A549 (cell line): Measurements from ENCODE around the gene KCNA1. TPM values are rescaled to one million over a fixed set of nuclear protein-coding genes. Genes with fewer than 3 reads are reported as not detected.

Experiments
- ATAC-seq, 2 experiments: fragments of 200-7000 bp in 1 of 2; fragments of >200 bp in 1 of 2; cut with Nextera tagmentation in 1 of 2; cut with Tn5 transposase in 1 of 2; 3 replicates each; pipeline versions ENCODE4 v1.8.0 to v1.9.1; 2018 to 2020; ENCODE audit warnings: mild to moderate bottlenecking in 1 of 2, moderate library complexity in 1 of 2
- CTCF ChIA-PET: fragments of 300-600 bp; sonication (Branson Sonifier 250); formaldehyde crosslinking; extraction: SDS; loops from one replicate; lab custom pipeline; 2021; ENCODE audit warnings: antibody characterized with exemption, inconsistent platforms; lab: Yijun Ruan, JAX
- POLR2A ChIA-PET: fragments of 350-600 bp; formaldehyde crosslinking; extraction: SDS; loops from one replicate; lab custom pipeline; 2021; ENCODE audit warnings: antibody characterized with exemption, inconsistent platforms; lab: Yijun Ruan, JAX
- DNase-seq, 2 experiments: peaks; one replicate each; pipeline versions ENCODE4 v3.0.0 to v3.0.0-alpha.2; 2011 to 2016; ENCODE audit warnings: low read depth in 1 of 2, low spot score in 1 of 2
- FAIRE-seq: peaks from 2 replicates; lab custom pipeline; 2011; peaks lifted over from hg19 to GRCh38; lab: Jason Lieb, UNC
- H3K27ac ChIP-seq, 2 experiments: fragments of >200 bp; sonication (Bioruptor Twin); formaldehyde crosslinking; 3 replicates each; pipeline ENCODE4 v1.5.1; 2016 to 2017
- H3K4me1 ChIP-seq: fragments of >200 bp; sonication (Bioruptor Twin); formaldehyde crosslinking; 3 replicates; pipeline ENCODE4 v1.6.1; 2016
- H3K4me2 ChIP-seq: fragments of >200 bp; sonication (Bioruptor Twin); formaldehyde crosslinking; 3 replicates; pipeline ENCODE4 v1.6.1; 2016
- H3K4me3 ChIP-seq: fragments of >200 bp; sonication (Bioruptor Twin); formaldehyde crosslinking; 3 replicates; pipeline ENCODE4 v1.5.1; 2016
- H3K9me3 ChIP-seq: fragments of >200 bp; sonication (Bioruptor Twin); formaldehyde crosslinking; 3 replicates; pipeline ENCODE4 v1.6.1; 2016
- BHLHE40 ChIP-seq: IDR thresholded peaks from 2 replicates; pipeline ENCODE4 v1.6.1; 2012; ENCODE audit warnings: low read depth, low read length, inconsistent platforms
- CEBPB ChIP-seq, 2 experiments: fragments of >200 bp in 1 of 2; sonication (Bioruptor Twin) in 1 of 2; formaldehyde crosslinking in 1 of 2; IDR thresholded peaks; 2 replicates each; pipeline ENCODE4 v1.6.1; 2012 to 2016
- CTCF ChIP-seq: fragments of >200 bp; sonication (Bioruptor Twin); formaldehyde crosslinking; IDR thresholded peaks from 3 replicates; pipeline ENCODE4 v1.5.1; 2016
- ELK1 ChIP-seq: fragments of 150-350 bp; IDR thresholded peaks from 2 replicates; pipeline ENCODE4 v1.6.1; 2014; ENCODE audit warnings: low read depth, mild to moderate bottlenecking, low read length
- FOSL2 ChIP-seq, 2 experiments: fragments of 450-650 bp in 1 of 2; fragments of >200 bp in 1 of 2; sonication (Bioruptor Twin) in 1 of 2; formaldehyde crosslinking; IDR thresholded peaks; 2 replicates each; pipeline versions ENCODE4 v1.5.0 to v1.6.1; 2016 to 2020; ENCODE audit warnings: mild to moderate bottlenecking in 1 of 2, moderate library complexity in 1 of 2
- GATA3 ChIP-seq: IDR thresholded peaks from 2 replicates; pipeline ENCODE4 v1.6.1; 2012; ENCODE audit warnings: borderline replicate concordance
- HES2 ChIP-seq: fragments of >200 bp; sonication (Bioruptor Twin); formaldehyde crosslinking; IDR thresholded peaks from 2 replicates; pipeline ENCODE4 v1.6.1; 2016
- HEYL ChIP-seq: fragments of 250-450 bp; sonication (Bioruptor Pico); IDR thresholded peaks from 2 replicates; pipeline ENCODE4 v1.8.0; 2021; ENCODE audit warnings: mild to moderate bottlenecking, moderate library complexity
- HOXA7 ChIP-seq: fragments of 250-450 bp; sonication (Bioruptor Pico); IDR thresholded peaks from 2 replicates; pipeline ENCODE4 v1.5.0; 2020; ENCODE audit warnings: mild to moderate bottlenecking, moderate library complexity
- HOXB5 ChIP-seq: fragments of 250-450 bp; sonication (Bioruptor Pico); IDR thresholded peaks from 2 replicates; pipeline ENCODE4 v1.5.0; 2020; ENCODE audit warnings: mild to moderate bottlenecking, moderate library complexity
- KDM5A ChIP-seq: fragments of 200-600 bp; sonication (generic); IDR thresholded peaks from 2 replicates; pipeline ENCODE4 v1.6.1; 2016; ENCODE audit warnings: antibody characterized with exemption, mild to moderate bottlenecking
- MAFK ChIP-seq: fragments of 450-650 bp; IDR thresholded peaks from 2 replicates; pipeline ENCODE4 v1.6.1; 2014; ENCODE audit not compliant: partially characterized antibody
- MYC ChIP-seq: IDR thresholded peaks from 2 replicates; pipeline ENCODE4 v1.6.1; 2012; ENCODE audit warnings: mild to moderate bottlenecking, inconsistent platforms, low read length, improper control_type of control experiment, borderline replicate concordance
- NFE2L2 ChIP-seq: fragments of 150-350 bp; conservative IDR thresholded peaks from 2 replicates; pipeline ENCODE4 v1.6.1; 2014; ENCODE audit warnings: low read length
- NPAS2 ChIP-seq: fragments of 250-450 bp; sonication (Bioruptor Pico); IDR thresholded peaks from 2 replicates; pipeline ENCODE4 v1.8.0; 2022; ENCODE audit warnings: mild to moderate bottlenecking, moderate library complexity, borderline replicate concordance
- NR3C1 ChIP-seq: fragments of >200 bp; sonication (Bioruptor Twin); formaldehyde crosslinking; IDR thresholded peaks from 3 replicates; pipeline ENCODE4 v1.6.1; 2017
- POLR2A ChIP-seq: IDR thresholded peaks from 2 replicates; pipeline ENCODE4 v1.6.1; 2012; ENCODE audit warnings: mild to moderate bottlenecking, low read length
- RARB ChIP-seq: fragments of 250-450 bp; sonication (Bioruptor Pico); IDR thresholded peaks from 2 replicates; pipeline ENCODE4 v1.8.0; 2021; ENCODE audit warnings: mild to moderate bottlenecking, moderate library complexity
- ZC3H11A ChIP-seq: fragments of 450-650 bp; IDR thresholded peaks from 2 replicates; pipeline ENCODE4 v1.6.1; 2014; ENCODE audit warnings: antibody characterized with exemption, mild to moderate bottlenecking
- WGBS: methylation state at CpG from one replicate; pipeline ENCODE4 v1.1.6; 2017; ENCODE audit errors: missing lambda C conversion rate; 5-methylcytosine and 5-hydroxymethylcytosine counted together
- polyA minus RNA-seq: library from RNA; depleted of rRNA, polyadenylated mRNA; stranded (reverse); fragments of >200 nt; gene quantifications from 2 replicates; pipeline ENCODE4 v1.2.3, GENCODE V29; 2011; rRNA and poly(A)+ RNA removed
- polyA plus RNA-seq, 4 experiments: library from polyadenylated mRNA; depleted of rRNA in 3 of 4; stranded (reverse); fragments of >200 nt; fragmentation: RNase III in 1 of 4; extraction: RNeasy Plus Mini Kit Qiagen cat#74134 plus additional on column Dnase treatment in 1 of 4; gene quantifications; 2 replicates in 3 of 4; 3 replicates in 1 of 4; pipeline ENCODE4 v1.2.3, GENCODE V29; 2011 to 2017

The KCNA1 gene
- polyA plus RNA-seq (2011; rRNA removed) = not detected in 2 replicates
- polyA plus RNA-seq (2012; cell fraction: cytosol; rRNA removed) = not detected in 2 replicates
- polyA plus RNA-seq (2012; cell fraction: nucleus; rRNA removed) = not detected in 2 replicates
- not detected in 3 replicates for polyA plus RNA-seq (2017; fragmentation: RNase III; extraction: RNeasy Plus Mini Kit Qiagen cat#74134 plus additional on column Dnase treatment)
- not detected in 2 replicates for polyA minus RNA-seq

GRCh38 chr12:4909734-4910501, at the start of gene KCNA1:
TSS of gene KCNA1 (plus strand) at chr12:4909905. CDS start at chr12:4911379, 1,474 bp downstream.
- DNase-seq = no peak
- POLR2A ChIA-PET = no interaction called here
- Histone ChIP-seq H3K4me3 (no peak within 1 kb of the TSS), H3K9me3 (no peaks in the 10 kb centered on the region), H3K4me2 (no peak within 1 kb of the TSS), H3K4me1 (no peaks in the 10 kb centered on the region), H3K27ac (no peak within 1 kb of the TSS)
- WGBS = 60% methylated on average over 43 of the region's 67 CpGs
- no peak for ATAC-seq
- FAIRE-seq = no peak
- CTCF ChIA-PET = no interaction called here
- TF ChIP-seq KDM5A (no peak), MYC (no peak), ELK1 (no peak), POLR2A (no peak), HOXB5 (no peak), HOXA7 (CRISPR knock-in tag) (no peak), NFE2L2 (no peak), NR3C1 (no peak), BHLHE40 (no peak), FOSL2 (IDR thresholded peaks at IDR 0.05) (no peak), FOSL2 (CRISPR knock-in tag; IDR thresholded peaks at IDR 0.05) (no peak), GATA3 (no peak)
- TF ChIP-seq, all 56 proteins: peak for 0

GRCh38 chr12:4860741-4861140, 49.0 kb upstream of the KCNA1 start:
- no peak overlapping the region for H3K4me2 ChIP-seq
- TF ChIP-seq NPAS2 (CRISPR knock-in tag) (no peak), MAFK (no peak), RARB (CRISPR knock-in tag) (no peak), HEYL (CRISPR knock-in tag) (no peak), HES2 (no peak)
- ATAC-seq = no peak
- FAIRE-seq = no peak
- no peak overlapping the region for H3K4me3 ChIP-seq
- 18% methylated on average over 6 of the region's 6 CpGs for WGBS
- DNase-seq = no peak
- no peaks in the 10 kb centered on the region for H3K9me3 ChIP-seq
- CTCF ChIA-PET = interaction anchor here (0.9 to 8.6 kb wide), 5 partner anchors 12 to 145 kb away, joined by 3 to 157 read pairs (median 3); no protein-coding TSS in a partner anchor
- POLR2A ChIA-PET = no interaction called here
- H3K27ac ChIP-seq = no peak overlapping the region
- H3K4me1 ChIP-seq = no peaks in the 10 kb centered on the region

- Histone ChIP-seq H3K27ac (no peak overlapping the region), H3K4me2 (no peak overlapping the region), H3K9me3 (no peaks in the 10 kb centered on the region), H3K4me1 (no peaks in the 10 kb centered on the region), H3K4me3 (no peak overlapping the region)
- FAIRE-seq = no peak
- CTCF ChIA-PET = interaction anchor here (1.2 to 1.6 kb wide), 2 partner anchors 7 to 14 kb away, joined by 5 to 6 read pairs; no protein-coding TSS in a partner anchor
- POLR2A ChIA-PET = no interaction called here
- WGBS = 27% methylated on average over 2 of the region's 2 CpGs
- DNase-seq = no peak
- no peak for ATAC-seq
- TF ChIP-seq CEBPB (IDR thresholded peaks at IDR 0.05) = no peak
- no peak for TF ChIP-seq ZC3H11A
- TF ChIP-seq ELK1 = no peak
- TF ChIP-seq MAFK = no peak
- no peak for TF ChIP-seq HOXA7 (CRISPR knock-in tag)
- TF ChIP-seq CTCF = no peak
Observed at GRCh38 chr12:4862809-4863208, 46.9 kb upstream of the KCNA1 start.
